ENCODE measurements around the gene UBE2V1.
"Not testable (repeated sequence)": the region's sequence is repeated elsewhere in the genome, so short reads cannot be mapped to it uniquely, and the experiment has no call there.

Gene UBE2V1

DNA sequence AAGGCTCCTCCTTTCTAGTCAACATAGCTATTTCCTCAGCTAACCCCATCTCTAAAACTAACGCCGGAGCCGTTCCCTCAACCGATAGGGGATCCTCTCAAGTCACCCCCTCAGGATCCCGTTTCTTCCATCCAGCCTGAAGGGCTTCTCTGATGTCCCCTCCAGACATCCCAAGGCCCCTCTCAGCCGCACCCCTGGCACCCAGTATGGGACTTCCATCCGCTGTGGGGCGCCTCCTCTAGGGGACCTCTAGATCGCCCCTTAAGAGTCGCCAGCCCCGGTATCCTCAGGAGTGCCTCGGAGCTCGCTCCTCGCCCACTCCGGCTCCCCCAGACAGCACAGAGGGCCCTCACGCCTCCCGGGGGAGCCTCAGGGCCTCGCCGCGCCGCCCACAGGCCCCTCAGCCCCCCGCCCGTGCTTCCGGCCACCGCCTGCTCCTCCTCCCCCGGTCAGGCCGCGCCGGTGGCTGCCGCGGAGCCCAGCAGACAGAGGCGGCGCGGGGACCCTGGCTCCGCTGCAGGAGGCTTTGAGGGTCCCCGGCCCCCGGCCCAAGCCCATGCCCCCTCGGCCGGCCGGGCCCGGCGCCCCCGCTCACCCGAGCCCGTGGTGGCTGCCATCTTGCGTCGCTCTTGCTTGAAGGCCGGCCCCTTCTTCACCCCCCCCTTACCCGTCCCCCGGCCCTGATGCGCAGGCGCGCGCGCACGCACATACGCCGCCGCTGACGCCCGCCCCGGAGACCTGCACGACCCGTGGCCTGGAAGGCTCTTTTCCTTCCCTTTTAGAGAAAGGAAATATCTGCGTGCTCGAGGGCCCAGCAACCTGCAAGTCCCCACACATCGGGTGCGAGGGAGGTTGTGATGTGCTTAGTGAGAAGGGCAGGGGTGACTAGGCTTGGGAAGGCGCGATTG, at the start of gene UBE2V1:
Gene UBE2V1, minus strand, starts transcription at position 639 of the 908 bp plus-strand sequence. Its CDS starts 22 bp downstream, at position 617.
- peak; percentile 72 for DNase-seq

DNA sequence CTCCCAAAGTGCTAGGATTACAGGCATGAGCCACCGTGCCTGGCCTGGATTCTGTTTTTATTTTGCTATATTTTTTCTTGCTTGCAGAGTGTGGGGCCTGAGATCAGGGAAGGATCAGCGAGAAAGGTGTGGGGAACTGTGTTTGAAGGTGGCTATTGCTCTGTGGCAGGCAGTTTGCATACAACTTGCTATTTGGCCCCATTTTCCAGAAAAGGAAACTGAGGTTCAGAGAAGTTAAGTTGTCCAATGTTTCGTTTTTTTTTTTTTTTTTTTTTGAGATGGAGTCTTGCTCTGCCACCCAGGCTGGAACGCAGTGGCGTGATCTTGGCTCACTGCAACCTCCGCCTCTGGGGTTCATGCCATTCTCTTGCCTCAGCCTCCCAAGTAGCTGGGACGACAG, 48.5 kb upstream of the UBE2V1 start:
- not testable (repeated sequence) for DNase-seq

DNA sequence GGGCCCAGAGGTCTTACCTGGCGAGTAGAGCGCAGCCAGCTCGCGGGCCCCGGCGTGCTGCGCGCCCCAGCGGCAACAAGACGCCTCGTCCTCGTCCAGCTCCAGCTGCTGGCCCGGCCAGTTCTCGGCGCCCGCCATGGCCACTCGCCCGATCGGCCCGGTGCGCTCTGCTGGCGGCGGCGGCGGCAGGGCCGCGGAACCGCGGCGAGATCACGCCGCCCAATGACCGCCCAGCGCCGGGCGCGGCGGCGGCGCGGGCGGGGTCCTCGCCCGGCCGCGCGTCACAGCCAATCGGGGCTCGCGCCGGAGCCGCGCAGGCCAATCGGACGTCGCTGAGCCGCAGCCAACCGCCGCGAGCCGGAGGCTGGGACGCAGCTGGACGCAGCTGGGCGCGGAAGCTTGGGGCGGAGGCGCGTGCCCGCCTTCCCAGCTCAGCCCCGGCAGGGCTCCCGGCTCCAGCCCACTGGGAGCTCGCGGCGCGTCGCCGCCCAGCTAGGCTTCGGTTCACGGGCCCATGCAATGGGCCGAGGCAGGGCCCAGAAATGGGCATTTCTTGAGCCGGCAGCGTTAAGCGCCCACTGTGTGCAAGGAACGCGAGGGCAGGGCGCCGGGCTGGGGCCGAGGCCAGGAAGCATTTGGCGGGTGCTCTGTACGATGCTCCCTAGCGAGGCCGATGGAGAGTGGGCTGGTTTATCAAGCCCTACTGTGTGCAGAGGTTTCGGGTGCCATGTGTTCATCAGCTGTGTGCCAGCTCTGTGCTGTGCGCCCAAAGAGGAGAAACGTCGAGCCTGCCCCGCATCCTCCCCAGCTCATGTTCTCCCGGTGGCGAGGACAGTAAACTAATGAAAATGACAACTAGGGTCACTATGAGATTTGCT, 40.8 kb upstream of the UBE2V1 start, which contains the start of gene PEDS1:
Gene PEDS1, minus strand, starts transcription at position 224 of the 878 bp plus-strand sequence. Its CDS starts 86 bp downstream, at position 138.
- peak; percentile 42 for DNase-seq

DNA sequence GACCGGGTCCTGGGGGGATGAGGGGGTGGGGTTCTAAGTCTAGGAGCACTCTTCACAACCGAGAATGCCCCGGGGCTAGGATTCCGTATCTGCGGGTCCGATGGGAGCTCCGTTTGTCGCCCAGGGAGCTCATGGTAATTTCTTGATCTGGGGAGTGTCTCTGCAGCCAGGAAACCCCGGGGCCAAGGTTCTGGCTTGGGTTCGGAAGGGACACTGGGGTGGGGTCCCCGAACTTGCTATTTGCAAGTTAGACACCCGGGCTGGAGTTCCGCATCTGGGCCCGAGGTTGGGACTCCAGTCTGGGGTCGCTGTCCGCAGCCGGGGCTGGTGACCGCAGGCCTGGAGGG, 40.2 kb upstream of the UBE2V1 start:
- no peak for DNase-seq

DNA sequence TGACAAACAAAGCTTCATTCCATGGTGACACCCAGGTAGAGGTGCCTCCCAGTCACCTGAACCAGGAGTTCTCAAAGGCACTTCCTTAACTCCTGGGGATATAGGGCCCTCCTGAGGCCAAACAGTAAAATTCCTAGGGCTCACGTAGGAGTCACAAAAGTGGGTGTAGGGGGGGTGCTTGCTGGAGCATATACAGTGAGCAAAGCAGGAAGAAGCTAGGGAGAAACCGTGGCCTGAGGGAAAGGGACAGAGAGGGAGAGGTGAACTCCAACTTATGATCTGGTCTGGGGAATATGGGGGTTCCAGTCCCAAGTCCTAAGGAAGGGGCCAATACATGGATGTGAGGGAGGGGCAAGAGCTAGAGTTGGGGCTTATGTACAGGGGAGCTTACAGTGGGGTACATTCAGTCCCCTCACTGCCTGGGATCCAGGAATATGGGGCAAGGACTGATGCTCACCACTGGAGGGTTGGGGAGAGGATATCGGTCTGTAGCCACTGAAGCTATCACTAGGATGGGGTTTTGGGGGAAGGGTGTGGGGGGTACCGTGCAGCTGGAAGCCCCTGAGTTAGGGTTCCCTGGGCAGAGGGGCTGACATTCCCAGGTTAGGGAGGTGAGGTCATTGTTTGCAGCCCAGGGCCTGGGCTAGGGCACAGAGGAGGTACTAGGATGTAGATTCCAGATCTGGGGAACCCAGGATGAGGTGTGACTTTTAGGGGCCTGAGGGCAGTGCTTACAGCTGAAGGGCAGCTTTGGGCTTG, 39.6 kb upstream of the UBE2V1 start:
- no peak for DNase-seq

DNA sequence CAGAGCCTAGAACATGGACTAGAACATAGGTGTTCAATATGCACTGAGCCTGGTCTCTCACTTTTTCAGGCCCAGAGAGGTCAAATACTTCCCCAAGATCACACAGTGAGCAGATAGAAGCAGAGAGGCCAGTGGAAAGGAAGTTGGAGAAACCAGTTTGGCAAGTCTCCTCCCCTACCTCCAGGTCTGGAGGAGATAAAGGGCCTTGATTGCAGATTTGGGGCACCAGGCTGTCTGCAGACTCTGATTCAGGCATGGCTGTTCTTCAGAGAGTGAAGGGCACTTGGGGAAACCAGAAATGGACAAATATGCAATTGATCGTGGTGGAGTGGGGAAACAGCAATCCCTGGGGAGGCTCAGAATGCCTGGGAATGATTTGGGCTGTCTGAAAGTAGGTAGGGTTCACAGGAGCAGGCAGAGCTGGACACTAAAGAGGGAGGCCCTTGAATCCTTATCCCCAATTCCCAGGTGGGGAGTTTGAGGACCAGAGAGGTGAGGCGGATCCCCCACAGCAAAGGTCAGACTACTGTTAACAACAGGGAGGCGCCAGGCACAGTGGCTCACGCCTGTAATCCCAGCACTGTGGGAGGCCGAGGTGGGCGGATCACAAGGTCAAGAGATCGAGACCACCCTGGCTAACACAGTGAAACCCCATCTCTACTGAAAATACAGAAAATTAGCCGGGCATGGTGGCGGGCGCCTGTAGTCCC, 38.2 kb upstream of the UBE2V1 start:
- no peak for DNase-seq

DNA sequence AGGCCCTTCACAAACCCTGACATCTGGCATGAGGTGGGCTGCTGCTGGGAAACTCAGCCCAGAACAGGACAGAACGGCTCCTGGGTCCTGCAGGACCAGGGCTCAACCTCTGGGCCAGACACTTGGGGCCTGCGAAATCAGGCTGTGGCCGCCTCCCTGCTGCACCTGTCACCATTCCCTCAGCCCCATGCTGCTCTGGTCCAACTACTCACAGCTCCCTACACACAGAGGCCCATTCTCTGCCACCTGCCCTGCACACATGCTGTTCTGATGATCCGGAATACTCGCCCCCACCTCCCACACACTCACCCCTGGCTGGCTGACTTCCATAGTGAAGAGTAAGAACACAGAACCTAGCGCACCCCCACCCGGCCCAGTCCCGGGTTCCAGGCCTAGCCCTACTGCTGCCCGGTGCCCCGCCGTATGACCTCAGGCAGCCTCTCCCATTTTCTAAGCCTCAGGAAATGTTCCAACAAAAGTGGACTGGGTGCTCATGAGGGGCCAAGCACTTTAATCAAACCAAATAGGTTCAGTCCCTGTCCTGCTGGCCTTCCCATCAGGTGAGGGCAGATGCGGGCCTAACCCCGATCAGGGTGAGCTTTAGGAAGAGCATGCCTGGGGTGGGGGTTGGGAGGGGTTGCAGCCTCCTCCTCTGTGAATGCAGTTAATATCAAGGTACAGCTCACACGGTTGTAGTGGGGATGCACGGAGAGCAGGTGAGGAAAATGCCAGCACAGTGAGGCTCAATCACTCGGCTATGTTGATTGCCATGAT, 36.7 kb upstream of the UBE2V1 start:
- no peak for DNase-seq

DNA sequence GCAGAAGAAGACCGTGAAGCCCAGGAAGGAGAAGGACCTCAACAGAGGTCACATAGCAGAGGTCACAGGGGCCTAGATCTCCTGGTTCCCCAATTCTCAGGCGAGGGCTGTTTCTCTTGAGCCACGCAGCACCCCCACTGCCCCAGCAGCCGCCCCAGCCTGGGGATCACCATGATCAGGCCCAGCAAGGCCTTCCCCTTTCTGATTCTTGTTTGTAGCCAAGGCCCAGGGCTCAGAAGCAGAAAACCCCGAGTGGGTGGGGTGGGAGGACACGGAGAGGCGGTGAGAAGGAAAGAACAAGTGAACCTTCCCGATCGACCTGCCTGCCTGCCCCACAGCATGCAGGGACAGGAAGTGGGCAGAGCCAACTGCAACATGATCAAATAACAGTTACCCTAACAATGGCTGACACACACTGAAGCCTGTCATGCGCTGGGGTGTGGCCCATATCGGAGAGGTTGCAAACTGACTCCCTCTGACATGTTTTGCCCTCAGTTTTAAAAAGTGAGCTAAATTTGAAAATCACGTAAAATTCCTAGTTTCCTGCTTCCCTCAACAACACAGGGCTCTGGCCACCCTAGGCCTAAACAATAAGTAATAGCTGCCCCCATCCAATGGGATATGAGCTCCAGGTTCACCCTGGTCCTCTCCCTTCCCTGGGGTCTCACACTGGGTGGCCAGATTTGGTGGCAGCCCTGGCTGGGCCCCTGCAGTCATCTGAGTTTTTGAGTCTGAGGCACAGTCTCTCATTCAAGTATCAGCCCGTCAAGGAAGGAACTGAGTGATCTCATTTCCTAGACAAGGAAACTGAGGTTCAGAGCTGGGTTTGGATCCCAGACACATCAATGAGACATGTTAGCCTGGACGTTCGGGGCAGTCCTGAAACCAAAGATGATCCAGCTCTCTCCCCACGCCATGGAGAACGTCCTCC, 34.0 kb upstream of the UBE2V1 start:
- DNase-seq: no peak

DNA sequence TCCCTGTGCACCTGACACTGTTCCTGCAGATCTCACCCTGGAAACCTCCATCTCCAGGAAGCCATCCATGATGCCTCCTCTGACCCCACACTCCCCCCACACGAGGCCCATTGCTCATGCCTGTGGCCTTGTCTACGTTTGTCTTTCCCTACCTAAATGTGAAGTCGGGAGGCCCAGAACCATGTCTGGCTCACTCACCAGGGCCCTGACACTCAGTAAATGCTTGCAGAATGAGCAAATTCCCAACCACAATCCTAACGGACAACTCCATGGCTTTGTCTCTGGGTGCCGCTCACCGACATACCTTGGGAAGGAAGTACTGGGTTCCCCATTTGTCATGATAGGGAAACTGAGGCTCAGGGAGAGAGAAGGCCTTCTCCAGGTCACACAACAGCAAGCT, 33.3 kb upstream of the UBE2V1 start:
- no peak for DNase-seq

DNA sequence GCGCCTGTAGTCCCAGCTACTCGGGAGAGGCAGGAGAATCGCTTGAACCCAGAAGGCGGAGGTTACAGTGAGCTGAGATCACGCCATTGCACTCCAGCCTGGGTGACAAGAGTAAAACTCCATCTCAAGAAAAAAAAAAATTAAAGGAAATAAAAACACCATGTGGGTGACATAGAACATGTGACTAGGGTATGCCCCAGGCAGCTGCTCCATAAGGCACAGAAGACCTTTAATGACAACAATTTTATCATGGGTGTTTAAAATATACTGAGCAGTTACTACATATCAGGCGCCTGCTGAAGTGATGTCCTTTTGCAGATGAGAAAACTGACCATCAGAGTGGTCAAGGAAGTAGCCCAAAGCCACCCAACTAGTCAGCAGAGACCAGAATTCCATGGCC, 32.6 kb upstream of the UBE2V1 start:
- no peak for DNase-seq

DNA sequence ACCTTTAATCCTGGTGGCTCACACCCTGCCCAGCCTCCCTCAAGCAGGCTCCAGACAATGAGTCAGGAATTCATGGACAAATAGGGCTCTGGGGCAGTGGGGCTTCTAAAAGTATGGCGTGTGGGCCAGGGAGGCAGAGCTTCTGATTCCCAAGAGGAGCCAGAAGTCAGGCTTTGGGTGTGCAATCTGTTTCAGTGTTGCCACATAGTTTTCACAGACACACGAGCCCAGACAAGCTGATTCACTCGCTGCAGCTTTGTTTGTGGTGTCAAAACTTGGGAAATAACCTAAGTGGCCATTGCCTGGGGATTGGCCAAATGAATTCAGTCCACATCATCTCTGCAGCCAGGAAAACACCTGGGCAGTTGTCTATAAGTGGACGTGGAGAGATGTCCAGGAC, 31.4 kb upstream of the UBE2V1 start:
- no peak for DNase-seq

DNA sequence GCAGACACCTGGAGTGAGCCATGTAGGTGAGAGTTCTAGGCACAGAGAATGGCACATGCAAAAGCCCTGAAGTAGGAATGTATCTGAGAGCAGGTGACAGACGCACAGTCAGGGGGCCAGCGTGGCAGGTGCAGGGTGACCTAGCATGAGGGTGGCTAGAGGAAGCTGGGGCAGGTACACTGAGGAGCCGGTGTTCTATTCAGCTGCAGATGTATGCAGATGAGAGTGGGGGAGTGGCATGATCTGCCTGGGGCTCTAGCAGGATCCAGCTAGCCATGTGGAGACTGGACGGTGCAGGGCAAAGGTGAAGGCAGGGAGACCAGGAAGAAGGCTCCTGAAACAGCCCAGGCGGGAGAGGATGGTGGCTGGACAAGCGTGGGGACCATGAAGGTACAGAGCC, 29.9 kb upstream of the UBE2V1 start:
- no peak for DNase-seq

DNA sequence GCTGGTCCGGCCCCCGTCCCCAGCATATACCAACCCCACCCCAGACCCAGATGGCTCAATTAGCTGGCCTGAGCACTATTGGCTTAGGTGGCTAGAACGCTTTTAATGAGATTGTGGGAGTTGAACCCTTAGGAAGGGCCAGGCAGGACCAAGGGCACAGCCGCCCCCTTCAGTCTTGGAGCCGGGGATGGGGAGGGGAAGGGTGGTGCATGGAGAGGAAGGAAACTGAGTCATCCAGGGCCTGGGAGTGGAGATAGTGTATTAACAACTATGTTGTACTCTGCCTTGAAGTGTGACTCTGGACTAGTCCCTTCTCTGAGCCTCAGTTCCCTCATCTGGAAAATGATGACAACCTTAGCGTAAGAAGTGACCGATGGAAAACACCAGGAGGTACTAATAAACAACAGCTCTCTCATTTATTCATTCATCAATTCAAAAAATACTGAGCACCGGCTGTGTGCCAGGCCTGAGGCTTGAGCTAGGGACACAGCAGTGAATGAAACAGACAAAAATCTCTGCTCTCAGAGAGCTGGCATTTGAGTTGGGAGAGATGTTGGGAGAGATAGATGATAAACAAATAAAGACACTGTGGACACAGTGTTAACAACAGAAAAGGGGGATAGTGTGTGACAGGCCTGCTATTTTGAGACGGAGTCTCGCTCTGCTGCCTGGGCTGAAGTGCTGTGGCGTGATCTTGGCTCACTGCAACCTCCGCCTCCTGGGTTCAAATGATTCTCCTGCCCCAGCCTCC, 29.0 kb upstream of the UBE2V1 start:
- no peak for DNase-seq

DNA sequence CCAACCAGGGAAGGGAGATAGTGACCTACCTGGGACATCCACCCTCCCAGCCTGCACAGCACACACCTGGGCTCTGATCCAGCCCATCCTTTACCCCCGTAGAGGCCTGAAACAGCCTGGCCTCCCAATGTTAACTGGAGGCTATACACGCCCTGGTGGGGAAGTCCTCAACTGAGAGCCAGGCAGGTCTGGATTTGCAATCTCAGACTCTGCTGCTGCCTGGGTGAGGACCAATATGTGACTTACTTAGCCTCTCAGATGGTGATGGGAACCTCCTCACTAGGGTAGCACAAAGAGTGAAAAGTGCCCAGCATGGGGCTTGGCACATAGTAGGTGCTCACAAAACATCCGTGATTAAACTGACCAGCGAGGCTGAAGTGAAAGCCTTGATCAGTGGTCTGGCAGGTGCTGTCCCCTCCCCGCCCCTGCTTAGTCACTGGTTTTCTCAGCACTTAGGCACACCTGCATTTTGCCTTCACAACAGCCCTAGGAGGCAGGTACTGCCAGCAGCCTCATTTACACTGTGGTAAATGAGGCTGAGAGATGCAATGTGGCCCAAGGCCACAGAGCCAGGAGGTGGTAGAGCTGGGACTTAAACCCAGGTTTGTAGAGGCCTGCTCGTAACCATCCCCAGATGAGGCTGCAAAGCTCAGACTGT, 28.2 kb upstream of the UBE2V1 start:
- no peak for DNase-seq

DNA sequence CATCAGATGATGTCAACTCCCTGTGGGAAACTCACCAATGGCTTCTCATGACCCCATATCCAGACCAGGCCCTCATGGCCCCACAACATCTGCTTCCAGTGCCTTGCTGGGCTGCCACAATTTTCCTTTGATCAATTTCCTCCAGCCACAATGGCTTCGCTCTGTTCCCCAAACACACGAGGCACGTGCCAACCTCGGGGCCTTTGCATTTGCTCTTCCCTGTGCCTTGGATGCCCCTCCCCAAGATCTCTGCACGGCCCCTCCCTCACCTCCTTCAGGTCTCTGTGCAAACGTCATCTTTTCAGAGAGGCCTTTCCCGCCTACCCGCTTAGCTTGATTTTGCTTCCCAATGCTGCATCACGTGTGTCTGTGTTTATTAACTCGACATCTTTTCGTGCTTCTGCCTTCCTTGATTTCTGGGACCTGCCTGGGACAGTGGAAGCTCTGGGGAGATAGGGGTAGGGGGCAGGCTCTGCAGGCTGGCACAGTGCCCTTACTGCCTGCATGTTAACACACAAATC, 27.4 kb upstream of the UBE2V1 start:
- no peak for DNase-seq

DNA sequence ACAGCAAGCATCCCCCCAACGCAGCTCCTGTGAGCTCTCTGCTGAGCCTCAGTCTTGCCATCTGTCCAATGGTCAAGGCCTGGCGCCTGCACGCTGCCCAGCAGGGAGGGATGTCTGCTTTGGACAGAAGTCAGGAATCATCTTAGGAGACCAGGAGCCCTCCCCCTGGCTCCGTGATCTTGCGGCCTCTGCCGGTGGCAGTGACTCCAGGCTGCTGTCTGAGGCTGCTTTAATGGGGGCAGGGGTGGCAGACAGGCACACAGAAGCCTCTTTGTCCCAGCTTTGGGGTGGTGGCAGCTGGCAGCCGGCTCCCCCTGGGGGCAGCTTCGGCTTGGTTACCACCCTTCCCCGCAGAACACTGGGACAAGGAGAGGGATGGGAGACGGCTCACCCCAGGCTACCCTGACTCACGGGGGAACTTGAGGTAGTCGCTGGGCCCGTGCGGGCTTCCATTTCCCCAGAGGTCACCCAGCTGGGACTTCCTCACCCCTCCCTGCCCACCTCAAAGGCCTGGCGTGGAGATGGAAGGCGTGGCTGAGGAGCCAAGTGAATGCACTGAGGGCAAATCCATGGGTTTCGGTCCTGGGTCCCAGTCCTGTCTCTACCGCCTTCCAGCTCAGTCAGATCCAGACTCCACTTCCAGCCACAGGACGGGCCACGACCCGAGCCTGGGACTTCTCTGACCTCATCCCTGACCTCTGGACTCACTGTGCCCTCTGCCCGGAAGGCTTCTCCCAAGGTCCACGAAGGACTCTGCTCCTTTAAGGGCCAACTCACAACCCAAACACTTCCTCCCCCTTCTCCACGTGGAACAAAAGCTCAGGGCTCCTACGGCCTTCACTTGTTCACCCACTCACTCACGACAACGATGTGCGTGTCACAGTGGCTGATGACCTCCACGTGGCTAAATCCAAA, 25.8 kb upstream of the UBE2V1 start:
- no peak for DNase-seq

DNA sequence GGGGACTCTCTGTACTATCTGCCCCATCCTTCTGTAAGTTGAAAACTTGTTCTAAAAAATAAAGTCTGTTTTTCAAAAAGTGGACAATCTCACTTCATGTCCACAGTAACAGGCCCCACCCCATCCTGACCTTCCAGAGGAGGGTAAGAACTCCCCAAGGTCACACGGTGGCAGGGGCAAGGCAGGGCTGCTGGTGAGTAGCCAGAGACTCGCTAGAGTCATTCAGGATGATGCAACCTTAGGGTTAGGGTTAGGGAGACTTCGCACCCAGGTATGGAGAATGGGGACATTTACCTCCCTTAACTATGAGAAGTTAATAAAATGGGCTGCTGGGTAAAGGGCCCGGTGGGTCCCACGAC, 25.1 kb upstream of the UBE2V1 start:
- no peak for DNase-seq

DNA sequence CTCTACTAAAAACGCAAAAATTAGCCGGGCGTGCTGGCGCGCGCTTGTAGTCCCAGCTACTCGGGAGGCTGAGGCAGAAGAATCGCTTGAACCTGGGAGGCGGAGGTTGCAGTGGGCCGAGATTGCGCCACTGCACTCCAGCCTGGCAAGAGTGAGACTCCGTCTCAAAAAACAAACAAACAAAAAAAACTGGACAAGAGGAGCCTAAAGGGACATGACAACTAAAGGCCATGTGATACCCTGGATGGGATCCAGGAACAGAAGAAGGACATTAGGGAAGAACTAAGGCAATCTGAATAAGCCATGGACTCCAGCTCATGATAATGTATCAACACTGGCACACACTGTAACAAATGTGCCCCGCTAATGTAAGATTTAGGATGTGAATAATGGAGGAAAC, 24.8 kb upstream of the UBE2V1 start:
- not testable (repeated sequence) for DNase-seq

All from NCI-H1417 treated with DMSO at 0.1 percent for 48 hours (cell line).